Glutamatergic neuron (in vitro differentiated cells): ENCODE measurements around the gene HOXB5. TPM values are rescaled to one million over a fixed set of nuclear protein-coding genes. Genes with fewer than 3 reads are reported as not detected.

Experiments used
- DNase-seq: peaks from one replicate; pipeline ENCODE4 v3.0.0; 2022
- H3K27ac Mint-ChIP-seq: one replicate; pipeline ENCODE4 v1.8.0; 2020; ENCODE audit warnings: mild to moderate bottlenecking, mixed read lengths, inconsistent platforms; ENCODE audit not compliant: unreplicated experiment
- H3K27me3 Mint-ChIP-seq: one replicate; pipeline ENCODE4 v1.8.0; 2020; ENCODE audit warnings: mild to moderate bottlenecking, moderate library complexity, mixed read lengths, inconsistent platforms; ENCODE audit not compliant: unreplicated experiment
- H3K36me3 Mint-ChIP-seq: one replicate; pipeline ENCODE4 v1.8.0; 2020; ENCODE audit warnings: mild to moderate bottlenecking, mixed read lengths, inconsistent platforms; ENCODE audit not compliant: unreplicated experiment
- H3K4me1 Mint-ChIP-seq: one replicate; pipeline ENCODE4 v1.8.0; 2020; ENCODE audit warnings: mild to moderate bottlenecking, low read depth, mixed read lengths, inconsistent platforms; ENCODE audit not compliant: unreplicated experiment
- H3K4me3 Mint-ChIP-seq: one replicate; pipeline ENCODE4 v1.8.0; 2020; ENCODE audit warnings: mild to moderate bottlenecking, mixed read lengths, inconsistent platforms; ENCODE audit not compliant: unreplicated experiment
- H3K9me3 Mint-ChIP-seq: one replicate; pipeline ENCODE4 v1.8.0; 2020; ENCODE audit warnings: mild to moderate bottlenecking, moderate library complexity, mixed read lengths, inconsistent platforms; ENCODE audit not compliant: unreplicated experiment
- CTCF ChIP-seq: fragments of 200-600 bp; sonication (generic); IDR thresholded peaks from one replicate; pipeline ENCODE4 v1.5.0; 2021; ENCODE audit not compliant: partially characterized antibody, unreplicated experiment
- total RNA-seq: library from RNA; stranded (reverse); fragmentation: NEBNext Ultra II Directional; extraction: Animal tissue kit (Norgen Biotek cat#: 25700); gene quantifications from one replicate; pipeline ENCODE4 v1.2.1, GENCODE V29; 2021; ENCODE audit not compliant: unreplicated experiment

HOXB5 gene
- total RNA-seq, 1 donor from 2014 or later = not detected

- Mint-ChIP-seq H3K27me3 (peaks cover 50% of the 10 kb centered on the region), H3K9me3 (peaks cover 10% of the 10 kb centered on the region), H3K36me3 (no peaks in the 10 kb centered on the region), H3K27ac (no peak overlapping the region), H3K4me3 (no peak overlapping the region), H3K4me1 (peaks cover 7% of the 10 kb centered on the region)
- TF ChIP-seq CTCF = no peak
- no peak for DNase-seq
These were observed 39.8 kb downstream of the HOXB5 start for GRCh38 chr17:48553826-48554225.

GRCh38 chr17:48553190-48553547, 40.4 kb downstream of the HOXB5 start:
- no peak overlapping the region for H3K27ac Mint-ChIP-seq

GRCh38 chr17:48552466-48553189, 41.0 kb downstream of the HOXB5 start:
- no peak for DNase-seq
- peaks cover 44% of the 10 kb centered on the region for H3K27me3 Mint-ChIP-seq
- no peak for TF ChIP-seq CTCF
- peaks cover 9% of the 10 kb centered on the region for H3K4me1 Mint-ChIP-seq
- no peaks in the 10 kb centered on the region for H3K36me3 Mint-ChIP-seq
- peaks cover 11% of the 10 kb centered on the region for H3K9me3 Mint-ChIP-seq
- H3K4me3 Mint-ChIP-seq = no peak overlapping the region
- H3K27ac Mint-ChIP-seq = no peak overlapping the region

More at GRCh38 chr17:48553190-48553547, 40.4 kb downstream of the HOXB5 start:
- DNase-seq = no peak
- Mint-ChIP-seq H3K36me3 (no peaks in the 10 kb centered on the region), H3K9me3 (peaks cover 11% of the 10 kb centered on the region), H3K4me3 (no peak overlapping the region), H3K4me1 (peaks cover 7% of the 10 kb centered on the region), H3K27me3 (peaks cover 47% of the 10 kb centered on the region)
- no peak for TF ChIP-seq CTCF

GRCh38 chr17:48551596-48552465, 41.7 kb downstream of the HOXB5 start:
- peaks cover 11% of the 10 kb centered on the region for H3K4me1 Mint-ChIP-seq
- H3K4me3 Mint-ChIP-seq = no peak overlapping the region
- no peak for DNase-seq
- H3K9me3 Mint-ChIP-seq = peaks cover 11% of the 10 kb centered on the region
- no peaks in the 10 kb centered on the region for H3K36me3 Mint-ChIP-seq
- no peak overlapping the region for H3K27ac Mint-ChIP-seq
- peaks cover 43% of the 10 kb centered on the region for H3K27me3 Mint-ChIP-seq
- no peak for TF ChIP-seq CTCF

GRCh38 chr17:48551214-48551555, 42.4 kb downstream of the HOXB5 start:
- Mint-ChIP-seq H3K36me3 (no peaks in the 10 kb centered on the region), H3K27me3 (peaks cover 44% of the 10 kb centered on the region), H3K4me1 (peaks cover 12% of the 10 kb centered on the region), H3K27ac (no peak overlapping the region), H3K9me3 (peaks cover 11% of the 10 kb centered on the region), H3K4me3 (no peak overlapping the region)
- DNase-seq = no peak
- no peak for TF ChIP-seq CTCF
